Measurements from ENCODE around the gene ACOT8. TPM values are rescaled to one million over a fixed set of nuclear protein-coding genes. Genes with fewer than 3 reads are reported as not detected.

ACOT8 gene
- total and polyA plus RNA-seq, 2 donors (not counting 3 experiments of a cell fraction or from before 2014, with no cell fraction given) = 15.5 to 50.9 TPM

DNA sequence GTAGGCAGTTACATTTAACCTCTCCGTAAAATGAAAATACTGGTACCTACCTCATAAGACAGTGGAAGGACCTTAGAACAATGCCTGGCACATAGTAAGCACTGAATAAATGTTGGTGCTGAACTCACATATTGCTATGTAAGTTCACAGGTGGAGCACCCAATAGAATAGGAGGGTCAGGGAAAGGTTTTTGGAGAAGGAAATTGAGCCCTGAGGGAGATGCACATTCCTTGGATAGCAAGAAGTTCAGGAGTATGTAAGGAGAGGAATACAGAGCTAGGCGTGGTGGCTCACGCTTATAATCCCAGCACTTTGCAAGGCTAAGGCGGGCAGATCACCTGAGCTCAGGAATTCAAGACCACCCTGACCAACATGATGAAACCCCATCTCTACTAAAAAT lies 37.7 kb downstream of the ACOT8 start:
- peaks cover 6% of the 10 kb centered on the region for H3K4me1 ChIP-seq (ENCODE audit: control insufficient read depth, extremely low read depth, insufficient read depth, low read length)
- no peak for TF ChIP-seq POLR2AphosphoS5 (IDR thresholded peaks at IDR 0.05; ENCODE audit: insufficient read depth, low read depth, low read length)
- TF ChIP-seq POLR2A (IDR thresholded peaks at IDR 0.05; ENCODE audit: low read depth, low read length) = no peak
- TF ChIP-seq EZH2 (IDR thresholded peaks at IDR 0.05; ENCODE audit: borderline replicate concordance, low read depth, low read length, severe bottlenecking) = no peak
- no peak for TF ChIP-seq GATA2 (IDR thresholded peaks at IDR 0.05; ENCODE audit: insufficient read depth, insufficient read length, low read depth, low read length)
- TF ChIP-seq MYC (IDR thresholded peaks at IDR 0.05; ENCODE audit: low read depth, low read length) = no peak
- TF ChIP-seq JUN (IDR thresholded peaks at IDR 0.05; ENCODE audit: borderline replicate concordance, insufficient read depth, insufficient read length, low read depth) = no peak
- TF ChIP-seq FOS (IDR thresholded peaks at IDR 0.05; ENCODE audit: borderline replicate concordance, insufficient read depth, low read length) = no peak
- TF ChIP-seq, protein P1, sequence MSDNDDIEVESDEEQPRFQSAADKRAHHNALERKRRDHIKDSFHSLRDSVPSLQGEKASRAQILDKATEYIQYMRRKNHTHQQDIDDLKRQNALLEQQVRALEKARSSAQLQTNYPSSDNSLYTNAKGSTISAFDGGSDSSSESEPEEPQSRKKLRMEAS (IDR thresholded peaks at IDR 0.05; ENCODE audit: insufficient read depth, insufficient read length) = no peak
- TF ChIP-seq, protein P2, sequence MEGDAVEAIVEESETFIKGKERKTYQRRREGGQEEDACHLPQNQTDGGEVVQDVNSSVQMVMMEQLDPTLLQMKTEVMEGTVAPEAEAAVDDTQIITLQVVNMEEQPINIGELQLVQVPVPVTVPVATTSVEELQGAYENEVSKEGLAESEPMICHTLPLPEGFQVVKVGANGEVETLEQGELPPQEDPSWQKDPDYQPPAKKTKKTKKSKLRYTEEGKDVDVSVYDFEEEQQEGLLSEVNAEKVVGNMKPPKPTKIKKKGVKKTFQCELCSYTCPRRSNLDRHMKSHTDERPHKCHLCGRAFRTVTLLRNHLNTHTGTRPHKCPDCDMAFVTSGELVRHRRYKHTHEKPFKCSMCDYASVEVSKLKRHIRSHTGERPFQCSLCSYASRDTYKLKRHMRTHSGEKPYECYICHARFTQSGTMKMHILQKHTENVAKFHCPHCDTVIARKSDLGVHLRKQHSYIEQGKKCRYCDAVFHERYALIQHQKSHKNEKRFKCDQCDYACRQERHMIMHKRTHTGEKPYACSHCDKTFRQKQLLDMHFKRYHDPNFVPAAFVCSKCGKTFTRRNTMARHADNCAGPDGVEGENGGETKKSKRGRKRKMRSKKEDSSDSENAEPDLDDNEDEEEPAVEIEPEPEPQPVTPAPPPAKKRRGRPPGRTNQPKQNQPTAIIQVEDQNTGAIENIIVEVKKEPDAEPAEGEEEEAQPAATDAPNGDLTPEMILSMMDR (IDR thresholded peaks at IDR 0.05; ENCODE audit: extremely low read depth in 1 of 2, insufficient read depth in 1 of 2, low read depth in 1 of 2, low read length in 2 of 2) = no peak
- no peak for DNase-seq (ENCODE audit: low read depth, low spot score)
- FAIRE-seq = no peak
- intact Hi-C loops (cut with micrococcal nuclease) = loop anchor here (10.0 kb wide), 2 partner anchors 265 to 545 kb away; partner anchors contain the start of gene NCOA5
- H3K9me3 ChIP-seq (replicated peaks; ENCODE audit: control insufficient read depth, insufficient read depth, low read length) = no peaks in the 10 kb centered on the region
- ChIA-PET CTCF (interaction anchor here (1.1 to 3.8 kb wide), 3 partner anchors 20 to 150 kb away, joined by 3 to 13 read pairs (median 6); no protein-coding TSS in a partner anchor), POLR2A (no interaction called here)
- no peak overlapping the region for H3K9ac ChIP-seq (replicated peaks; ENCODE audit: extremely low read depth, insufficient read depth, low read length)
- no peak overlapping the region for H2AFZ ChIP-seq (ENCODE audit: low read depth, low read length)
- no peak overlapping the region for H3K27ac ChIP-seq (ENCODE audit: insufficient read depth, low read depth, low read length)
- dilution Hi-C loops (cut with MboI; ENCODE audit: extremely low pct_ligation_motif_present, low sequenced_read_pairs) = no loop called here
- no peaks in the 10 kb centered on the region for H3K36me3 ChIP-seq (ENCODE audit: control insufficient read depth in 2 of 2, extremely low read depth in 1 of 2, insufficient read depth in 2 of 2, low read length in 2 of 2)
- peaks cover 7% of the 10 kb centered on the region for H3K79me2 ChIP-seq (ENCODE audit: control insufficient read depth, insufficient read depth, low read length)
- H3K9me1 ChIP-seq (replicated peaks; ENCODE audit: control insufficient read depth, extremely low read depth, insufficient read depth, low read length) = no peaks in the 10 kb centered on the region
- peaks cover 11 to 16% of the 10 kb centered on the region in 2 experiments for H3K27me3 ChIP-seq (ENCODE audit: control insufficient read depth in 2 of 2, insufficient read depth in 2 of 2, low read length in 2 of 2)
- no TSS peak for BruUV-seq (replicated peaks)
- H3K4me3 ChIP-seq (replicated peaks in 1 of 3; ENCODE audit: insufficient read depth in 1 of 3, low read depth in 1 of 3, low read length in 3 of 3) = no peak overlapping the region
- H3K4me2 ChIP-seq (ENCODE audit: insufficient read depth, low read length) = no peak overlapping the region
- H4K20me1 ChIP-seq (replicated peaks; ENCODE audit: control insufficient read depth, extremely low read depth, insufficient read depth, low read length) = no peaks in the 10 kb centered on the region
